ENCODE measurements around the gene LY86. TPM values are rescaled to one million over a fixed set of nuclear protein-coding genes. Genes with fewer than 3 reads are reported as not detected.

The LY86 gene
- total RNA-seq, 1 donor from 2014 or later = not detected

DNA sequence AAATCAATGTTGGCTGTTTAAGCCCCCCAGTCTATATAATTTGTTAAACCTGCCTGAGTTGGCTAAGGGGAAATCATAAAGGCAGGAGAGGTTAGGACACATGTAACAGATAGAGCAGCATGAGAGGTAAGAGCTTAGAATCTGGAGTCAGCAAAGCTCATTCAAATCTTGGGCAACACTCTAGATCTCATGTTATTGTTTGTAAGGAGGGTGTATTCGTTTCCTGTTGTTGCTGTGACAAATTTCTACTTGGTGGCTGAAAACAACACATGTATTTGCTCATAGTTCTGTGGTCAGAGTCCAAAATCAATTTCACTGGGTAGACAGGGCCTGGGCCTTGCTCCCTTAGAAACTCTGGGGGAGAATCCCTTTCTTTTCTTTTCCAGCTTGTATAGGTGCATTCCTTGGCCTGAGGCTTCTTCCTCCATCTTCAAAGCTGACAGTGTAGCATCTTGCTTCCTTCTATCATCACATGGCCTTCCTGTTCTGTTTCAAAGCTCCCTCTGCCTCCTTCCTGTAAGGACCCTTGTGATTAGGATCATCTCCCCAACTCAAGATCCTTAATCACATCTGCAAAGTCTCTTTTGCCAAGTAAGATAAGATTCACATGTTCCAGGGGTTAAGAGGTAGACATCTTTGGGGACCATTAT, 4.4 kb downstream of the LY86 start:
- no peak for DNase-seq (ENCODE audit: low spot score)
- Mint-ChIP-seq H3K36me3 (ENCODE audit: low read depth) (no peaks in the 10 kb centered on the region), H3K27me3 (ENCODE audit: low read depth) (peaks cover 9% of the 10 kb centered on the region), H3K9me3 (ENCODE audit: low read depth) (no peaks in the 10 kb centered on the region), H3K4me1 (ENCODE audit: low read depth) (no peaks in the 10 kb centered on the region), H3K4me3 (ENCODE audit: unreplicated experiment) (no peak overlapping the region), H3K27ac (ENCODE audit: unreplicated experiment) (no peak overlapping the region)
- TF ChIP-seq, protein P1, sequence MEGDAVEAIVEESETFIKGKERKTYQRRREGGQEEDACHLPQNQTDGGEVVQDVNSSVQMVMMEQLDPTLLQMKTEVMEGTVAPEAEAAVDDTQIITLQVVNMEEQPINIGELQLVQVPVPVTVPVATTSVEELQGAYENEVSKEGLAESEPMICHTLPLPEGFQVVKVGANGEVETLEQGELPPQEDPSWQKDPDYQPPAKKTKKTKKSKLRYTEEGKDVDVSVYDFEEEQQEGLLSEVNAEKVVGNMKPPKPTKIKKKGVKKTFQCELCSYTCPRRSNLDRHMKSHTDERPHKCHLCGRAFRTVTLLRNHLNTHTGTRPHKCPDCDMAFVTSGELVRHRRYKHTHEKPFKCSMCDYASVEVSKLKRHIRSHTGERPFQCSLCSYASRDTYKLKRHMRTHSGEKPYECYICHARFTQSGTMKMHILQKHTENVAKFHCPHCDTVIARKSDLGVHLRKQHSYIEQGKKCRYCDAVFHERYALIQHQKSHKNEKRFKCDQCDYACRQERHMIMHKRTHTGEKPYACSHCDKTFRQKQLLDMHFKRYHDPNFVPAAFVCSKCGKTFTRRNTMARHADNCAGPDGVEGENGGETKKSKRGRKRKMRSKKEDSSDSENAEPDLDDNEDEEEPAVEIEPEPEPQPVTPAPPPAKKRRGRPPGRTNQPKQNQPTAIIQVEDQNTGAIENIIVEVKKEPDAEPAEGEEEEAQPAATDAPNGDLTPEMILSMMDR (IDR thresholded peaks at IDR 0.05) = no peak

DNA sequence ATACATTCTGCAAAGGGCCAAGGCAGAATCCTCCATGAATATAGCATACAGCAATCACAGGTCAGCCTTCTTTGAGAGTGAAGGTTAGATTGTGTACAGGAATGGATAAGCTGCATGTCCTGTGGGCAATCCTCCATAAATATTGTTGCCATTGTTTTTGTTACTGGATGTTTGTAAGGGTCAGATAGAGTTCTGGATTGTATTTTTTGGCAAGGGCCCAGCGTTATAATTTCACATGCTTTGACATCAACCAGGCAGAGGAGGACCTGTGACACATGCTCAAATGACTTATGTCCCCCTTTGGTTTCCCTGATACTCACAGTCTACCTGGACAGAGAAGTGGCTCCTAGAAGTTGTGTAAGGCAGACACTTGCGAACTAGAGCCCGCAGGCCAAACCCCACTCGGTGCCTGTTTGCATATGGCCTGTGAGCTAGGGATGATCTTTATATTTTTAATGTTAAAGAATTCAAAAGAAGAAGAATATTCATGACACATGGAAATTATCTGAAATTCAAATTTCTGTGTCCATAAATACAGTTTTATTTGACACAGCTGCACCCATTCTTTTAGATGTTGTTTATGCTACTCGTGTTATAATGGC, 5.4 kb downstream of the LY86 start:
- no peaks in the 10 kb centered on the region for H3K36me3 Mint-ChIP-seq (ENCODE audit: low read depth)
- H3K4me3 Mint-ChIP-seq (ENCODE audit: unreplicated experiment) = no peak overlapping the region
- no peaks in the 10 kb centered on the region for H3K4me1 Mint-ChIP-seq (ENCODE audit: low read depth)
- TF ChIP-seq, protein P1 (IDR thresholded peaks at IDR 0.05) = no peak
- H3K27ac Mint-ChIP-seq (ENCODE audit: unreplicated experiment) = no peak overlapping the region
- no peaks in the 10 kb centered on the region for H3K9me3 Mint-ChIP-seq (ENCODE audit: low read depth)
- no peak for DNase-seq (ENCODE audit: low spot score)
- peaks cover 9% of the 10 kb centered on the region for H3K27me3 Mint-ChIP-seq (ENCODE audit: low read depth)

DNA sequence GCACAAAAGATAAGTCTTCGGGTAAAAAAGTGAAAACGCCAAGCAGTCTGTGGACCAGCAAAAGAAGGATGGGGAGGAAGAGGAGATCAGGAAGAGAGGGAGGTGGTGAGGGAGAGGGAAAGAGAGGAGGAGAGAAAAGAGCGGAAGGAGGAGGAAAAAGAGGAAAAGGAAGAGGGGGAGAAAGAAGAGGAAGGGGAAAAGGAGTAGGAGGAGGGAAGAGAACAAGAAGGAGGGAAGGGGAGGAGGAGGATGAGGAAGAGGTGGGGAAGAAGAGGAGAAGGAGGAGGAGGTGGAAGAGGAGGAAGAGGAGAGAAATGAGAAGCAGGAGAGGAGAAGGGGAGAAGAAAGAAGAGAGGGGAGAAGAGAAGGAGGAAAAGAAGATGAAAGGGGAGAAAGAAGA, 6.5 kb downstream of the LY86 start:
- Mint-ChIP-seq H3K27ac (ENCODE audit: unreplicated experiment) (no peak overlapping the region), H3K4me3 (ENCODE audit: unreplicated experiment) (no peak overlapping the region), H3K36me3 (ENCODE audit: low read depth) (no peaks in the 10 kb centered on the region), H3K4me1 (ENCODE audit: low read depth) (no peaks in the 10 kb centered on the region), H3K27me3 (ENCODE audit: low read depth) (peaks cover 9% of the 10 kb centered on the region), H3K9me3 (ENCODE audit: low read depth) (no peaks in the 10 kb centered on the region)
- no peak for DNase-seq (ENCODE audit: low spot score)
- TF ChIP-seq, protein P1 (IDR thresholded peaks at IDR 0.05) = no peak

DNA sequence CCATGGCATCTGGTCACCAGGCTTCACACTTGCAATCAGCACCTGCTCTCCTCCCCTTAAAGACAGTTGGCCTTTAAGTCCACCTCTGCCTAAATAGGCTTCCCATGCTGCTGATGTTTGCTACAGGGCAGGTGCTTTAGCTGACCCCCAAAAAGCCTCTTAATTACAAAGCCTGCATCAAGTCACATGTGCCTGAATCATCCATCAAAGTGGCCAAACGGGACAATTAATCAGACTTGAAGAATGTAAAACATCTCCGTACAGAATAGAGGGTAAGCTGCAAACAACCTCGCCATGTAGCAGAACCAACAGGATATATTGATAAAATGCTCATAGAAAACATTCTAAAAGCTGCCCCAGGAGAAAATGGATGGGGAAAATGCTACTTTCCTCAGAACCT, 7.4 kb downstream of the LY86 start:
- H3K9me3 Mint-ChIP-seq (ENCODE audit: low read depth) = no peaks in the 10 kb centered on the region
- no peak overlapping the region for H3K4me3 Mint-ChIP-seq (ENCODE audit: unreplicated experiment)
- no peak for DNase-seq (ENCODE audit: low spot score)
- H3K36me3 Mint-ChIP-seq (ENCODE audit: low read depth) = no peaks in the 10 kb centered on the region
- peaks cover 5% of the 10 kb centered on the region for H3K4me1 Mint-ChIP-seq (ENCODE audit: low read depth)
- H3K27me3 Mint-ChIP-seq (ENCODE audit: low read depth) = peaks cover 7% of the 10 kb centered on the region
- no peak overlapping the region for H3K27ac Mint-ChIP-seq (ENCODE audit: unreplicated experiment)
- TF ChIP-seq, protein P1 (IDR thresholded peaks at IDR 0.05) = no peak

DNA sequence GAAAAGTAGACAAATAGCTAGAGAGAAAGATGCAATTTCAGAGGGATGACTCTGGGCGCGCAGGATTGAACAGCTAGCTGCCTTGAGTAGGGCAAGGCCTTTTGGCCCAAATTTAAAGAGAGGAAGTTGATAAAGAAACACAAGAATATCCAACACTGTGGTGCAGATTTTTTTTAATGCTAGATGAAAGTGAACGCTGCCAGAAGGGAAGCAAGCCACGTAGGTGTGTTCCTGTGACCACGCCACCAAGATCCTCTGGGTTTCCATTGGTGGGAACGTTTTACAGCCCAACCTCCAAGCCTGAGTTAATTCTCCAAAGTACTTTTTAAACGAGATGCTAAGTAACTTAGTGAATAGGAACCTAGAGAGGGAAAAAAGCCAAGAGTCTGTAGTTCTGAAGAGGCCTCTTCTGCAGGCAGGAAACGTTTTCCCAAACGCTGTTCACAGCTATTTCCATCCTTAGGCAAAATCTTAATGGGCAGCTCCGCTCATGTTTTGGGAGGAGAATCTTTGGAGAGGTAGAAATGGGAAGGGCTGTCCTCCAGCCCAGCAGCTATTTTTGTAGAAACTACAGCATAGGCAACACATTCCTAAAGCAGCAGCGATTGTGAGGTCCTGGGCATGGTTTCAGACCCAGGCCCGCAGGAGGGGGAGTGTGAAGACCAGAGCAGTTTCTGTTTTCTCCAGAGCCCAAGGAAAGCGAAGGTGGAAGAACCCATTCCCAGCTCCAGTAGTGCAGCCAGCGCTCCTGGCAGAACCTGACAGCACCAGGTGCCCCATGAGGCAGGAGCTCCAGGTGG, 8.2 kb downstream of the LY86 start:
- H3K4me3 Mint-ChIP-seq (ENCODE audit: unreplicated experiment) = no peak overlapping the region
- DNase-seq (ENCODE audit: low spot score) = no peak
- H3K36me3 Mint-ChIP-seq (ENCODE audit: low read depth) = no peaks in the 10 kb centered on the region
- peaks cover 5% of the 10 kb centered on the region for H3K4me1 Mint-ChIP-seq (ENCODE audit: low read depth)
- TF ChIP-seq, protein P1 (IDR thresholded peaks at IDR 0.05) = no peak
- no peaks in the 10 kb centered on the region for H3K9me3 Mint-ChIP-seq (ENCODE audit: low read depth)
- peaks cover 7% of the 10 kb centered on the region for H3K27me3 Mint-ChIP-seq (ENCODE audit: low read depth)
- H3K27ac Mint-ChIP-seq (ENCODE audit: unreplicated experiment) = no peak overlapping the region
